A549 (cell line): ENCODE measurements around the gene EMILIN1. TPM values are rescaled to one million over a fixed set of nuclear protein-coding genes. Genes with fewer than 3 reads are reported as not detected.
A peak's percentile ranks its signal among the peaks of the same experiment; 100 is the strongest.

Experiments used
- ATAC-seq, 2 experiments: fragments of 200-7000 bp in 1 of 2; fragments of >200 bp in 1 of 2; cut with Nextera tagmentation in 1 of 2; cut with Tn5 transposase in 1 of 2; 3 replicates each; pipeline versions ENCODE4 v1.8.0 to v1.9.1; 2018 to 2020; ENCODE audit warnings: mild to moderate bottlenecking in 1 of 2, moderate library complexity in 1 of 2
- CTCF ChIA-PET: fragments of 300-600 bp; sonication (Branson Sonifier 250); formaldehyde crosslinking; extraction: SDS; loops from one replicate; lab custom pipeline; 2021; ENCODE audit warnings: antibody characterized with exemption, inconsistent platforms; lab: Yijun Ruan, JAX
- POLR2A ChIA-PET: fragments of 350-600 bp; formaldehyde crosslinking; extraction: SDS; loops from one replicate; lab custom pipeline; 2021; ENCODE audit warnings: antibody characterized with exemption, inconsistent platforms; lab: Yijun Ruan, JAX
- DNase-seq, 2 experiments: peaks; one replicate each; pipeline versions ENCODE4 v3.0.0 to v3.0.0-alpha.2; 2011 to 2016; ENCODE audit warnings: low read depth in 1 of 2, low spot score in 1 of 2
- FAIRE-seq: peaks from 2 replicates; lab custom pipeline; 2011; peaks lifted over from hg19 to GRCh38; lab: Jason Lieb, UNC
- H3K27ac ChIP-seq, 2 experiments: fragments of >200 bp; sonication (Bioruptor Twin); formaldehyde crosslinking; 3 replicates each; pipeline ENCODE4 v1.5.1; 2016 to 2017
- H3K4me1 ChIP-seq: fragments of >200 bp; sonication (Bioruptor Twin); formaldehyde crosslinking; 3 replicates; pipeline ENCODE4 v1.6.1; 2016
- H3K4me2 ChIP-seq: fragments of >200 bp; sonication (Bioruptor Twin); formaldehyde crosslinking; 3 replicates; pipeline ENCODE4 v1.6.1; 2016
- H3K4me3 ChIP-seq: fragments of >200 bp; sonication (Bioruptor Twin); formaldehyde crosslinking; 3 replicates; pipeline ENCODE4 v1.5.1; 2016
- H3K9me3 ChIP-seq: fragments of >200 bp; sonication (Bioruptor Twin); formaldehyde crosslinking; 3 replicates; pipeline ENCODE4 v1.6.1; 2016
- BCL3 ChIP-seq: fragments of >200 bp; sonication (Bioruptor Twin); formaldehyde crosslinking; IDR thresholded peaks from 3 replicates; pipeline ENCODE4 v1.6.1; 2016
- BHLHE40 ChIP-seq: IDR thresholded peaks from 2 replicates; pipeline ENCODE4 v1.6.1; 2012; ENCODE audit warnings: low read depth, low read length, inconsistent platforms
- CBX2 ChIP-seq: fragments of 200-600 bp; sonication (generic); IDR thresholded peaks from 2 replicates; pipeline ENCODE4 v1.6.1; 2016; ENCODE audit warnings: low read depth, mild to moderate bottlenecking, borderline replicate concordance
- CBX8 ChIP-seq: fragments of 200-600 bp; sonication (generic); IDR thresholded peaks from 2 replicates; pipeline ENCODE4 v1.6.1; 2016
- CEBPB ChIP-seq, 2 experiments: fragments of >200 bp in 1 of 2; sonication (Bioruptor Twin) in 1 of 2; formaldehyde crosslinking in 1 of 2; IDR thresholded peaks; 2 replicates each; pipeline ENCODE4 v1.6.1; 2012 to 2016
- CTCF ChIP-seq: fragments of >200 bp; sonication (Bioruptor Twin); formaldehyde crosslinking; IDR thresholded peaks from 3 replicates; pipeline ENCODE4 v1.5.1; 2016
- EHF ChIP-seq: fragments of 250-450 bp; sonication (Bioruptor Pico); IDR thresholded peaks from 2 replicates; pipeline ENCODE4 v1.5.0; 2020; ENCODE audit warnings: mild to moderate bottlenecking
- ELK1 ChIP-seq: fragments of 150-350 bp; IDR thresholded peaks from 2 replicates; pipeline ENCODE4 v1.6.1; 2014; ENCODE audit warnings: low read depth, mild to moderate bottlenecking, low read length
- ESRRA ChIP-seq: fragments of 150-350 bp; IDR thresholded peaks from 2 replicates; pipeline ENCODE4 v1.6.1; 2014; ENCODE audit warnings: mild to moderate bottlenecking, low read length, borderline replicate concordance
- FOSL2 ChIP-seq, 2 experiments: fragments of 450-650 bp in 1 of 2; fragments of >200 bp in 1 of 2; sonication (Bioruptor Twin) in 1 of 2; formaldehyde crosslinking; IDR thresholded peaks; 2 replicates each; pipeline versions ENCODE4 v1.5.0 to v1.6.1; 2016 to 2020; ENCODE audit warnings: mild to moderate bottlenecking in 1 of 2, moderate library complexity in 1 of 2
- FOXS1 ChIP-seq: fragments of 250-450 bp; sonication (Bioruptor Pico); IDR thresholded peaks from 2 replicates; pipeline ENCODE4 v1.5.0; 2020; ENCODE audit warnings: mild to moderate bottlenecking, moderate library complexity
- HDAC2 ChIP-seq: fragments of 200-600 bp; sonication (generic); IDR thresholded peaks from 2 replicates; pipeline ENCODE4 v1.6.1; 2016
- HEYL ChIP-seq: fragments of 250-450 bp; sonication (Bioruptor Pico); IDR thresholded peaks from 2 replicates; pipeline ENCODE4 v1.8.0; 2021; ENCODE audit warnings: mild to moderate bottlenecking, moderate library complexity
- HOXA7 ChIP-seq: fragments of 250-450 bp; sonication (Bioruptor Pico); IDR thresholded peaks from 2 replicates; pipeline ENCODE4 v1.5.0; 2020; ENCODE audit warnings: mild to moderate bottlenecking, moderate library complexity
- JUN ChIP-seq, 2 experiments: fragments of >200 bp; sonication (Bioruptor Twin); formaldehyde crosslinking; IDR thresholded peaks; 2 replicates in 1 of 2; 3 replicates in 1 of 2; pipeline ENCODE4 v1.6.1; 2016 to 2017
- KDM5A ChIP-seq: fragments of 200-600 bp; sonication (generic); IDR thresholded peaks from 2 replicates; pipeline ENCODE4 v1.6.1; 2016; ENCODE audit warnings: antibody characterized with exemption, mild to moderate bottlenecking
- MAFK ChIP-seq: fragments of 450-650 bp; IDR thresholded peaks from 2 replicates; pipeline ENCODE4 v1.6.1; 2014; ENCODE audit not compliant: partially characterized antibody
- MAX ChIP-seq: IDR thresholded peaks from 2 replicates; pipeline ENCODE4 v1.6.1; 2012
- MAZ ChIP-seq: fragments of 150-350 bp; IDR thresholded peaks from 2 replicates; pipeline ENCODE4 v1.6.1; 2014; ENCODE audit warnings: antibody characterized with exemption, low read depth, low read length, borderline replicate concordance
- MYC ChIP-seq: IDR thresholded peaks from 2 replicates; pipeline ENCODE4 v1.6.1; 2012; ENCODE audit warnings: mild to moderate bottlenecking, inconsistent platforms, low read length, improper control_type of control experiment, borderline replicate concordance
- NPAS2 ChIP-seq: fragments of 250-450 bp; sonication (Bioruptor Pico); IDR thresholded peaks from 2 replicates; pipeline ENCODE4 v1.8.0; 2022; ENCODE audit warnings: mild to moderate bottlenecking, moderate library complexity, borderline replicate concordance
- NR3C1 ChIP-seq: fragments of >200 bp; sonication (Bioruptor Twin); formaldehyde crosslinking; IDR thresholded peaks from 3 replicates; pipeline ENCODE4 v1.6.1; 2017
- PHF8 ChIP-seq: fragments of 200-600 bp; sonication (generic); IDR thresholded peaks from 2 replicates; pipeline ENCODE4 v1.6.1; 2016; ENCODE audit warnings: low read depth, mild to moderate bottlenecking, antibody characterized with exemption, moderate library complexity, borderline replicate concordance
- POLR2A ChIP-seq: IDR thresholded peaks from 2 replicates; pipeline ENCODE4 v1.6.1; 2012; ENCODE audit warnings: mild to moderate bottlenecking, low read length
- RAD21 ChIP-seq, 2 experiments: fragments of >200 bp in 1 of 2; sonication (Bioruptor Twin) in 1 of 2; formaldehyde crosslinking in 1 of 2; IDR thresholded peaks in 1 of 2; conservative IDR thresholded peaks in 1 of 2; 2 replicates in 1 of 2; 3 replicates in 1 of 2; pipeline ENCODE4 v1.6.1; 2012 to 2018; ENCODE audit warnings: inconsistent platforms in 1 of 2
- REST ChIP-seq: fragments of 200-600 bp; sonication (generic); IDR thresholded peaks from 2 replicates; pipeline ENCODE4 v1.6.1; 2016; ENCODE audit warnings: antibody characterized with exemption, mild to moderate bottlenecking, moderate library complexity
- TP53 ChIP-seq: fragments of 250-450 bp; sonication (Bioruptor Pico); IDR thresholded peaks from 2 replicates; pipeline ENCODE4 v1.5.0; 2021; ENCODE audit warnings: mild to moderate bottlenecking, moderate library complexity
- USF2 ChIP-seq: fragments of 450-650 bp; IDR thresholded peaks from 2 replicates; pipeline ENCODE4 v1.6.1; 2014; ENCODE audit warnings: antibody characterized with exemption
- WGBS: methylation state at CpG from one replicate; pipeline ENCODE4 v1.1.6; 2017; ENCODE audit errors: missing lambda C conversion rate; 5-methylcytosine and 5-hydroxymethylcytosine counted together
- polyA plus RNA-seq, 4 experiments: library from polyadenylated mRNA; depleted of rRNA in 3 of 4; stranded (reverse); fragments of >200 nt; fragmentation: RNase III in 1 of 4; extraction: RNeasy Plus Mini Kit Qiagen cat#74134 plus additional on column Dnase treatment in 1 of 4; gene quantifications; 2 replicates in 3 of 4; 3 replicates in 1 of 4; pipeline ENCODE4 v1.2.3, GENCODE V29; 2011 to 2017

EMILIN1 gene
- polyA plus RNA-seq, 2 of the 4 experiments (the other 2 are of a cell fraction), result 0.13 to 0.49 TPM

GRCh38 chr2:27086724-27087593 lies 8.5 kb downstream of the EMILIN1 start, which contains the start of gene KHK:
Gene KHK, plus strand, starts transcription at chr2:27086772. Its CDS starts 488 bp downstream, at chr2:27087260.
- WGBS, result 25% methylated on average over 36 of the region's 54 CpGs
- FAIRE-seq, result no peak
- H3K4me2 ChIP-seq, result peak within 1 kb of the TSS; percentile 81
- peaks cover 10% of the 10 kb centered on the region for H3K4me1 ChIP-seq
- H3K4me3 ChIP-seq, result peak within 1 kb of the TSS; percentile 70
- ATAC-seq, result peak; percentile 60 to 65
- ChIA-PET CTCF (interaction anchor here (0.6 to 15.3 kb wide), 30 partner anchors 8 to 244 kb away, joined by 3 to 253 read pairs (median 4); partner anchors contain the start of genes ABHD1, EMILIN1 and OST4), POLR2A (interaction anchor here (0.7 to 1.3 kb wide), 3 partner anchors 15 to 129 kb away, joined by 3 to 12 read pairs (median 9); partner anchors contain the start of genes AGBL5 and OST4)
- peak within 1 kb of the TSS; percentile 90 to 91 for H3K27ac ChIP-seq
- DNase-seq, result peak; percentile 50 to 94
- TF ChIP-seq HDAC2 (no peak), BHLHE40 (no peak), HOXA7 (no peak), MAFK (no peak), BCL3 (0 out of 3 replicates have a peak, but pooled peaks have one; percentile 15), POLR2A (peak; percentile 30), MYC (no peak), REST (no peak), ESRRA (no peak), EHF (CRISPR knock-in tag) (no peak), HEYL (no peak), MAX (no peak), CBX8 (no peak), TP53 (no peak), CEBPB (IDR thresholded peaks at IDR 0.05) (no peak), FOXS1 (no peak), JUN (IDR thresholded peaks at IDR 0.05) (no peak)
- no peaks in the 10 kb centered on the region for H3K9me3 ChIP-seq

- Histone ChIP-seq H3K9me3 (no peaks in the 10 kb centered on the region), H3K4me3 (no peak overlapping the region), H3K27ac (no peak overlapping the region), H3K4me2 (peak overlapping the region; percentile 81; the same call in 2 of the 3 replicates), H3K4me1 (peaks cover 11% of the 10 kb centered on the region)
- POLR2A ChIA-PET, result interaction anchor here (0.7 to 1.3 kb wide), 2 partner anchors 36 to 128 kb away, joined by 9 to 12 read pairs; partner anchors contain the start of gene AGBL5
- DNase-seq, result no peak
- FAIRE-seq, result no peak
- CTCF ChIA-PET, result interaction anchor here (0.6 to 15.3 kb wide), 20 partner anchors 9 to 242 kb away, joined by 3 to 253 read pairs (median 5); partner anchors contain the start of genes ABHD1, EMILIN1 and OST4
- 81% methylated on average over 5 of the region's 5 CpGs for WGBS
- no peak for ATAC-seq
- TF ChIP-seq MAZ (no peak), KDM5A (no peak), FOSL2 (IDR thresholded peaks at IDR 0.05) (no peak), FOSL2 (CRISPR knock-in tag; IDR thresholded peaks at IDR 0.05) (no peak), USF2 (no peak), NPAS2 (CRISPR knock-in tag) (no peak), CBX2 (no peak), CTCF (no peak), RAD21 (conservative IDR thresholded peaks at IDR 0.05 in 1 of 2, IDR thresholded peaks at IDR 0.05 in 1 of 2) (no peak), ELK1 (no peak), PHF8 (no peak), NR3C1 (no peak)
Observed at GRCh38 chr2:27087823-27088410, 9.5 kb downstream of the EMILIN1 start.
